Measurements from ENCODE around the gene M1AP.

Gene M1AP

DNA sequence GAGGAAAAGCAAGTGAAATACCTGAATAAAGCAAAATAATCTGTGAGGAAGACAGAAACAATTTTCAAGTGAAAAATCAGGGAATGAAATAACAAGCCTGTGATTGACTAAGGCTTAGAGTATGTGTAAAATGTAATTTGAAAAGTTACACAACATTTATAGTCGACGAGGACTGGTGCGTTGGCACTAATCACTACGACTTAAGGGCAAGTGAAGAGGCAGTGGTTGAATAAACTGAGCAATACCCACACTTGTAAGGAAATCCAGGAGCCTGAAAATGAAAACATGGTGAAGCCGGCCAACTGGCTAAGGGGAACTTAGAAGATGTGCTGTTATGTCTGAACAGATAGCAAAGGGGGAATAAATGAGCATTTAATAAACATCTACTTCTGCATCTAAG is 80.2 kb downstream of the M1AP start:
- Histone ChIP-seq H3K36me3 (ENCODE audit: control insufficient read depth in 1 of 2, insufficient read depth in 2 of 2, low read depth in 1 of 2, low read length in 2 of 2) (no peaks in the 10 kb centered on the region), H2BK5ac (ENCODE audit: low read depth, low read length, poor library complexity, severe bottlenecking) (no peak overlapping the region), H3K23ac (ENCODE audit: low read length in 2 of 2) (no peak overlapping the region), H3K4me2 (ENCODE audit: low read length, poor library complexity, severe bottlenecking) (no peak overlapping the region), H3K4me1 (ENCODE audit: control insufficient read depth, insufficient read depth, low read depth, low read length) (peaks cover 2% of the 10 kb centered on the region), H3K18ac (ENCODE audit: low read depth in 1 of 2, low read length in 2 of 2) (no peak overlapping the region), H3K4me3 (ENCODE audit: insufficient read depth in 1 of 2, low read depth in 1 of 2, low read length in 2 of 2) (peak overlapping the region in 1 of 2 experiments; percentile 6), H3K9me3 (ENCODE audit: control insufficient read depth, low read length) (no peaks in the 10 kb centered on the region), H3K14ac (ENCODE audit: low read length in 2 of 2) (no peak overlapping the region), H2AK5ac (ENCODE audit: low read length, severe bottlenecking) (peak overlapping the region; percentile 45), H4K8ac (ENCODE audit: low read length) (no peak overlapping the region), H3K79me1 (replicated peaks; ENCODE audit: low read length, poor library complexity, severe bottlenecking) (no peaks in the 10 kb centered on the region), H3K4ac (ENCODE audit: low read depth in 1 of 2, low read length in 2 of 2) (no peak overlapping the region), H3K9ac (ENCODE audit: low read length) (peak overlapping the region; percentile 56), H3K27me3 (ENCODE audit: control insufficient read depth in 1 of 2, insufficient read depth in 1 of 2, low read length in 2 of 2) (no peaks in the 10 kb centered on the region), H4K91ac (ENCODE audit: low read length) (no peak overlapping the region), H2BK15ac (ENCODE audit: low read depth, poor library complexity, severe bottlenecking) (no peak overlapping the region), H2BK120ac (ENCODE audit: low read depth, low read length) (no peak overlapping the region), H3K27ac (ENCODE audit: low read length, poor library complexity, severe bottlenecking) (peak overlapping the region; percentile 12), H2AFZ (ENCODE audit: low read depth, low read length) (no peak overlapping the region), H2BK12ac (ENCODE audit: low read length in 2 of 2) (no peak overlapping the region)
- no peak for DNase-seq
- WGBS, result 59% methylated on average over 5 of the region's 5 CpGs

GRCh38 chr2:74566754-74567085 is 81.4 kb downstream of the M1AP start:
- Histone ChIP-seq H3K9me3 (ENCODE audit: control insufficient read depth, low read length) (no peaks in the 10 kb centered on the region), H3K79me1 (replicated peaks; ENCODE audit: low read length, poor library complexity, severe bottlenecking) (no peaks in the 10 kb centered on the region), H3K4ac (ENCODE audit: low read depth in 1 of 2, low read length in 2 of 2) (no peak overlapping the region), H3K14ac (ENCODE audit: low read length in 2 of 2) (no peak overlapping the region), H4K91ac (ENCODE audit: low read length) (no peak overlapping the region), H3K9ac (ENCODE audit: low read length) (no peak overlapping the region), H3K4me3 (ENCODE audit: insufficient read depth in 1 of 2, low read depth in 1 of 2, low read length in 2 of 2) (no peak overlapping the region), H3K4me1 (ENCODE audit: control insufficient read depth, insufficient read depth, low read depth, low read length) (peaks cover 2% of the 10 kb centered on the region), H3K27ac (ENCODE audit: low read length, poor library complexity, severe bottlenecking) (peak overlapping the region; percentile 17), H2BK5ac (ENCODE audit: low read depth, low read length, poor library complexity, severe bottlenecking) (no peak overlapping the region), H3K27me3 (ENCODE audit: control insufficient read depth in 1 of 2, insufficient read depth in 1 of 2, low read length in 2 of 2) (no peaks in the 10 kb centered on the region), H4K8ac (ENCODE audit: low read length) (peak overlapping the region; percentile 49), H2BK12ac (ENCODE audit: low read length in 2 of 2) (no peak overlapping the region), H3K4me2 (ENCODE audit: low read length, poor library complexity, severe bottlenecking) (no peak overlapping the region), H3K36me3 (ENCODE audit: control insufficient read depth in 1 of 2, insufficient read depth in 2 of 2, low read depth in 1 of 2, low read length in 2 of 2) (no peaks in the 10 kb centered on the region), H3K23ac (ENCODE audit: low read length in 2 of 2) (no peak overlapping the region), H2BK15ac (ENCODE audit: low read depth, poor library complexity, severe bottlenecking) (no peak overlapping the region), H2AFZ (ENCODE audit: low read depth, low read length) (no peak overlapping the region), H2AK5ac (ENCODE audit: low read length, severe bottlenecking) (no peak overlapping the region), H2BK120ac (ENCODE audit: low read depth, low read length) (no peak overlapping the region), H3K18ac (ENCODE audit: low read depth in 1 of 2, low read length in 2 of 2) (peak overlapping the region in 1 of 2 experiments; percentile 4)
- DNase-seq, result peak; percentile 47

DNA sequence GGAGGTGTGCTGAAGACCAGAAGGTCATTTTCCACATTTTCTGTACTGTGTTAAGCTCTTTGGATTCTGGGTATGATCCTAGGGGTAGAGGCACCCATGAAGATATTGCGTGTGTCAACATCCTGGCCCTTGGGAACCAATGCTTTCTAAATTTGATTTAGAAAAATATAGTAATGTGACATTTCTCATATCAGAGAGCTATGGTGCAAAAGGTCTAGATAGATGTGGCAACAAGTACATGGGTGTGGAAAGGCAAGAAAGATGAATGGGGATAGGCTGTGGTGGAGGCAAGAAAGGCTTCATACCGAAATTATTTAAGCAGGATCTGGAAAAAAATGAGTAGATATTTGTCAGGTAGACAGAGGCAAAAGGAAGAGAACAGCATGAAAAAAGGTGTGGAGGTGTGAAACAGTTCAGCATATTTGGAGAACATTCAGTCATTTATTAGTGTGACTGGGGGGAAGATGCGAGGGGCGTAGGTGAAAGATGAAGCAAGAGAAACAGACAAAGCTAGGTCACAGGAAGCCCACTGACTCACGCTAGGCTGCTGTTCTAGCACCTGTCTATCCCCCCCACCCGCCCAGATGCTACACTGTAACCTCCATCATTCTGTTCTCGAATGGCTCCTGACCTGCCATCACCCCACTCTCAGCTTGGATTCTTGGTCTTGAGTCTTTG is 81.9 kb downstream of the M1AP start:
- H4K91ac ChIP-seq (ENCODE audit: low read length), result no peak overlapping the region
- no peak overlapping the region for H3K9ac ChIP-seq (ENCODE audit: low read length)
- H2BK15ac ChIP-seq (ENCODE audit: low read depth, poor library complexity, severe bottlenecking), result no peak overlapping the region
- no peaks in the 10 kb centered on the region for H3K9me3 ChIP-seq (ENCODE audit: control insufficient read depth, low read length)
- no peak overlapping the region for H2AFZ ChIP-seq (ENCODE audit: low read depth, low read length)
- no peak overlapping the region for H2BK12ac ChIP-seq (ENCODE audit: low read length in 2 of 2)
- H2BK5ac ChIP-seq (ENCODE audit: low read depth, low read length, poor library complexity, severe bottlenecking), result no peak overlapping the region
- no peaks in the 10 kb centered on the region for H3K79me1 ChIP-seq (replicated peaks; ENCODE audit: low read length, poor library complexity, severe bottlenecking)
- H3K4ac ChIP-seq (ENCODE audit: low read depth in 1 of 2, low read length in 2 of 2), result no peak overlapping the region
- H4K8ac ChIP-seq (ENCODE audit: low read length), result no peak overlapping the region
- H3K27me3 ChIP-seq (ENCODE audit: control insufficient read depth in 1 of 2, insufficient read depth in 1 of 2, low read length in 2 of 2), result no peaks in the 10 kb centered on the region
- H3K36me3 ChIP-seq (ENCODE audit: control insufficient read depth in 1 of 2, insufficient read depth in 2 of 2, low read depth in 1 of 2, low read length in 2 of 2), result no peaks in the 10 kb centered on the region
- no peak overlapping the region for H3K4me2 ChIP-seq (ENCODE audit: low read length, poor library complexity, severe bottlenecking)
- no peak overlapping the region for H3K4me3 ChIP-seq (ENCODE audit: insufficient read depth in 1 of 2, low read depth in 1 of 2, low read length in 2 of 2)
- H3K14ac ChIP-seq (ENCODE audit: low read length in 2 of 2), result no peak overlapping the region
- H3K18ac ChIP-seq (ENCODE audit: low read depth in 1 of 2, low read length in 2 of 2), result peak overlapping the region in 1 of 2 experiments; percentile 4
- no peak overlapping the region for H2BK120ac ChIP-seq (ENCODE audit: low read depth, low read length)
- WGBS, result 85% methylated on average over 7 of the region's 7 CpGs
- H3K27ac ChIP-seq (ENCODE audit: low read length, poor library complexity, severe bottlenecking), result peak overlapping the region; percentile 17
- no peak for DNase-seq
- H3K4me1 ChIP-seq (ENCODE audit: control insufficient read depth, insufficient read depth, low read depth, low read length), result peaks cover 2% of the 10 kb centered on the region
- H3K23ac ChIP-seq (ENCODE audit: low read length in 2 of 2), result no peak overlapping the region
- peak overlapping the region; percentile 77 for H2AK5ac ChIP-seq (ENCODE audit: low read length, severe bottlenecking)

DNA sequence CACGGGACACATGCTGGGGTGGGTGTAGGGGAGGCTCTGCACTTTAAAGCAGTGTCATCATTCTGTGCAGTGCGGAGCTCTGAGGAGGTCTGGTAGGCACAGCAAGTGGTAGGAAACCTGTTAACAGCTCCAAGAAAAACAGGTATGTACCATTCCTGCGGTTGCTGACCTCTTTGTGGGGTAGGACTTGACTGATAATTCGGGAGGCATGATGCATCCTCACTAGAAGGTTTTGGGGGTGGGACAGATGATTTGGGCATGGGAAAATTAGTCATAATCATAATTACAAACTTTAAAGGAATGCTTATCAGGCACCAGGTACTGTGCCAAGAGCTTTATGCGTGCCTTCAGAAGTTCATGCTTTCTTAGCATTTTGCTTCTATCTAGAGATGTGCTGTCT is 83.9 kb downstream of the M1AP start:
- Histone ChIP-seq H2AFZ (ENCODE audit: low read depth, low read length) (no peak overlapping the region), H3K18ac (ENCODE audit: low read depth in 1 of 2, low read length in 2 of 2) (no peak overlapping the region), H2BK120ac (ENCODE audit: low read depth, low read length) (no peak overlapping the region), H2AK5ac (ENCODE audit: low read length, severe bottlenecking) (no peak overlapping the region), H3K4me3 (ENCODE audit: insufficient read depth in 1 of 2, low read depth in 1 of 2, low read length in 2 of 2) (no peak overlapping the region), H3K79me1 (replicated peaks; ENCODE audit: low read length, poor library complexity, severe bottlenecking) (no peaks in the 10 kb centered on the region), H4K91ac (ENCODE audit: low read length) (no peak overlapping the region), H3K9ac (ENCODE audit: low read length) (no peak overlapping the region), H3K23ac (ENCODE audit: low read length in 2 of 2) (no peak overlapping the region), H3K4me1 (ENCODE audit: control insufficient read depth, insufficient read depth, low read depth, low read length) (peaks cover 8% of the 10 kb centered on the region), H2BK12ac (ENCODE audit: low read length in 2 of 2) (no peak overlapping the region), H3K9me3 (ENCODE audit: control insufficient read depth, low read length) (no peaks in the 10 kb centered on the region), H3K27me3 (ENCODE audit: control insufficient read depth in 1 of 2, insufficient read depth in 1 of 2, low read length in 2 of 2) (no peaks in the 10 kb centered on the region), H3K27ac (ENCODE audit: low read length, poor library complexity, severe bottlenecking) (no peak overlapping the region), H3K14ac (ENCODE audit: low read length in 2 of 2) (no peak overlapping the region), H2BK5ac (ENCODE audit: low read depth, low read length, poor library complexity, severe bottlenecking) (no peak overlapping the region), H3K4ac (ENCODE audit: low read depth in 1 of 2, low read length in 2 of 2) (no peak overlapping the region), H4K8ac (ENCODE audit: low read length) (no peak overlapping the region), H3K36me3 (ENCODE audit: control insufficient read depth in 1 of 2, insufficient read depth in 2 of 2, low read depth in 1 of 2, low read length in 2 of 2) (no peaks in the 10 kb centered on the region), H3K4me2 (ENCODE audit: low read length, poor library complexity, severe bottlenecking) (peak overlapping the region; percentile 14), H2BK15ac (ENCODE audit: low read depth, poor library complexity, severe bottlenecking) (no peak overlapping the region)
- DNase-seq, result no peak
- 89% methylated on average over 4 of the region's 5 CpGs for WGBS
